Endothelial cell of umbilical vein (primary cell): ENCODE data around the gene TOMM40L. TPM values are rescaled to one million over a fixed set of nuclear protein-coding genes. Genes with fewer than 3 reads are reported as not detected.

Experiments used
- Bru-seq: library from RNA; stranded (reverse); fragments of 400-500 nt; gene quantifications from one replicate; lab custom pipeline; 2021; lab: Mats Ljungman, UMichigan
- BruChase-seq, 2 experiments: library from RNA; stranded (reverse); fragments of 400-500 nt; gene quantifications; one replicate each; lab custom pipeline; 2021; lab: Mats Ljungman, UMichigan
- BruUV-seq: library from RNA; stranded (reverse); fragments of 400-500 nt; replicated peaks from 2 replicates; lab custom pipeline; 2021; lab: Mats Ljungman, UMichigan
- CTCF ChIA-PET: fragments of 300-600, 350-600 bp; sonication (Branson Sonifier 250); formaldehyde crosslinking; loops from one replicate; lab custom pipeline; 2021; ENCODE audit warnings: antibody characterized with exemption, inconsistent platforms; lab: Charles Lee
- POLR2A ChIA-PET: fragments of 300-600, 350-600 bp; sonication (Branson Sonifier 250); formaldehyde crosslinking; loops from one replicate; lab custom pipeline; 2021; ENCODE audit warnings: antibody characterized with exemption, inconsistent platforms; lab: Charles Lee
- DNase-seq: peaks from one replicate; pipeline ENCODE4 v3.0.0-alpha.2; 2011; ENCODE audit warnings: low read depth, low spot score
- FAIRE-seq: peaks from 2 replicates; lab custom pipeline; 2011; peaks lifted over from hg19 to GRCh38; lab: Jason Lieb, UNC
- H2AFZ ChIP-seq: 2 replicates; pipeline ENCODE4 v1.6.0; 2012; ENCODE audit warnings: low read depth, low read length, control low read depth, inconsistent platforms
- H3K27ac ChIP-seq: 2 replicates; pipeline ENCODE4 v1.5.1; 2011; ENCODE audit warnings: low read depth, mild to moderate bottlenecking, control low read depth, low read length, moderate library complexity; ENCODE audit not compliant: insufficient read depth
- H3K27me3 ChIP-seq, 2 experiments: 2 replicates each; pipeline versions ENCODE4 v1.6.0 to v1.6.1; 2011; ENCODE audit warnings: low read length in 2 of 2, mixed read lengths in 1 of 2; ENCODE audit not compliant: control insufficient read depth in 2 of 2, insufficient read depth in 2 of 2
- H3K36me3 ChIP-seq, 2 experiments: 2 replicates in 1 of 2; 3 replicates in 1 of 2; pipeline ENCODE4 v1.5.1; 2011; ENCODE audit warnings: low read length in 2 of 2, mild to moderate bottlenecking in 1 of 2, moderate library complexity in 1 of 2; ENCODE audit not compliant: control insufficient read depth in 2 of 2, insufficient read depth in 2 of 2; ENCODE audit errors: extremely low read depth in 1 of 2
- H3K4me1 ChIP-seq: 3 replicates; pipeline ENCODE4 v1.5.1; 2011; ENCODE audit warnings: mild to moderate bottlenecking, low read length; ENCODE audit not compliant: control insufficient read depth, insufficient read depth; ENCODE audit errors: extremely low read depth
- H3K4me2 ChIP-seq: 2 replicates; pipeline ENCODE4 v1.6.1; 2011; ENCODE audit warnings: low read length, control low read depth, mixed read lengths; ENCODE audit not compliant: insufficient read depth
- H3K4me3 ChIP-seq, 3 experiments: fragments of 200-600 bp in 1 of 3; sonication (generic), shearing (Covaris generic) in 1 of 3; replicated peaks in 1 of 3; 2 replicates each; pipeline ENCODE4 v1.5.1; 2011 to 2016; ENCODE audit warnings: control low read depth in 3 of 3, low read length in 3 of 3, mild to moderate bottlenecking in 2 of 3, inconsistent platforms in 1 of 3, low read depth in 1 of 3, moderate library complexity in 1 of 3; ENCODE audit not compliant: insufficient read depth in 1 of 3
- H3K79me2 ChIP-seq: 2 replicates; pipeline ENCODE4 v1.6.0; 2012; ENCODE audit warnings: low read length, inconsistent platforms; ENCODE audit not compliant: control insufficient read depth, insufficient read depth
- H3K9ac ChIP-seq: replicated peaks from 2 replicates; pipeline ENCODE3; 2011; ENCODE audit warnings: low read length, control low read depth; ENCODE audit not compliant: insufficient read depth; ENCODE audit errors: extremely low read depth
- H3K9me1 ChIP-seq: replicated peaks from 3 replicates; pipeline ENCODE4 v1.6.0; 2011; ENCODE audit warnings: mild to moderate bottlenecking, low read length; ENCODE audit not compliant: control insufficient read depth, insufficient read depth; ENCODE audit errors: extremely low read depth
- H3K9me3 ChIP-seq: replicated peaks from 2 replicates; pipeline ENCODE4 v1.5.1; 2012; ENCODE audit warnings: low read length, inconsistent platforms; ENCODE audit not compliant: control insufficient read depth, insufficient read depth
- H4K20me1 ChIP-seq: replicated peaks from 2 replicates; pipeline ENCODE3; 2011; ENCODE audit warnings: mild to moderate bottlenecking, low read length; ENCODE audit not compliant: control insufficient read depth, insufficient read depth; ENCODE audit errors: extremely low read depth
- EZH2 ChIP-seq: IDR thresholded peaks from 2 replicates; pipeline ENCODE4 v1.6.1; 2012; ENCODE audit warnings: borderline replicate concordance, low read depth, mild to moderate bottlenecking, moderate library complexity, low read length, inconsistent platforms; ENCODE audit not compliant: severe bottlenecking
- FOS ChIP-seq: IDR thresholded peaks from 2 replicates; pipeline ENCODE4 v1.6.1; 2011; ENCODE audit warnings: mild to moderate bottlenecking, low read length, moderate library complexity, borderline replicate concordance; ENCODE audit not compliant: insufficient read depth
- GATA2 ChIP-seq: IDR thresholded peaks from 2 replicates; pipeline ENCODE4 v1.7.0; 2011; ENCODE audit warnings: low read depth, mild to moderate bottlenecking, moderate library complexity, mixed read lengths, low read length; ENCODE audit not compliant: insufficient read length, insufficient read depth
- JUN ChIP-seq: IDR thresholded peaks from 2 replicates; pipeline ENCODE4 v1.6.1; 2011; ENCODE audit warnings: borderline replicate concordance, low read depth; ENCODE audit not compliant: insufficient read length, insufficient read depth
- MYC ChIP-seq: IDR thresholded peaks from one replicate; pipeline ENCODE4 v1.6.1; 2011; ENCODE audit warnings: mild to moderate bottlenecking, low read depth, low read length
- POLR2A ChIP-seq: IDR thresholded peaks from 2 replicates; pipeline ENCODE4 v1.6.1; 2012; ENCODE audit warnings: low read depth, mild to moderate bottlenecking, control low read depth, low read length
- POLR2AphosphoS5 ChIP-seq: IDR thresholded peaks from 2 replicates; pipeline ENCODE4 v1.6.1; 2012; ENCODE audit warnings: low read depth, mild to moderate bottlenecking, control low read depth, low read length, moderate library complexity; ENCODE audit not compliant: insufficient read depth
- dilution Hi-C: fragments of 300-500 bp; cut with MboI; formaldehyde crosslinking; loops from one replicate; pipeline ENCODE4 v1.15.0; 2019; ENCODE audit warnings: low sequenced_read_pairs; ENCODE audit not compliant: extremely low pct_ligation_motif_present
- intact Hi-C: fragments of 100-400 bp; cut with micrococcal nuclease; formaldehyde crosslinking; loops from one replicate; pipeline ENCODE4 v1.10.0; 2022
- long read RNA-seq: library from polyadenylated mRNA; stranded (forward); transcript quantifications from one replicate; pipeline ENCODE4 v2.0.0, GENCODE V29; 2021
- polyA minus RNA-seq, 3 experiments: library from RNA; depleted of rRNA, polyadenylated mRNA; stranded (reverse); fragments of >200 nt; gene quantifications; 1 replicate in 1 of 3; 2 replicates in 2 of 3; pipeline ENCODE4 v1.2.3, GENCODE V29; 2011
- polyA plus RNA-seq, 4 experiments: library from polyadenylated mRNA; depleted of rRNA in 3 of 4; stranded (reverse) in 3 of 4; unstranded in 1 of 4; fragments of >200 nt; gene quantifications; 2 replicates each; pipeline versions ENCODE4 v1.2.1 to v1.2.3, GENCODE V29; 2011 to 2012; ENCODE audit warnings: missing spikeins in 1 of 4
- total RNA-seq: library from RNA; stranded (reverse); gene quantifications from 2 replicates; pipeline ENCODE4 v1.2.3, GENCODE V29; 2021
- TF ChIP-seq, protein P1 (sequence below): IDR thresholded peaks from 2 replicates; pipeline ENCODE4 v1.6.1; 2011; ENCODE audit not compliant: insufficient read depth, insufficient read length
- TF ChIP-seq, protein P2 (sequence below), 2 donors: IDR thresholded peaks; 1 replicate in 1 of 2; 2 replicates in 1 of 2; pipeline ENCODE4 v1.5.1; 2011; ENCODE audit warnings: low read length in 2 of 2, mild to moderate bottlenecking in 2 of 2, moderate library complexity in 2 of 2, control low read depth in 1 of 2, inconsistent platforms in 1 of 2, low read depth in 1 of 2; ENCODE audit not compliant: insufficient read depth in 1 of 2; ENCODE audit errors: extremely low read depth in 1 of 2

Gene TOMM40L
- total RNA-seq (18.7 TPM in 2 replicates), polyA plus RNA-seq (18.6 and 19.6 TPM in 2 replicates), polyA minus RNA-seq (30.8 and 38.6 TPM in 2 replicates), Bru-seq, nascent RNA (percentile 66 among the genes with signal in this experiment), BruChase-seq, experiment 1, labeled RNA remaining after a 6-hour chase (percentile 69 among the genes with signal in this experiment), BruChase-seq, experiment 2, labeled RNA remaining after a 2-hour chase (percentile 72 among the genes with signal in this experiment)
- 19.4 and 20.2 TPM in 2 replicates for polyA plus RNA-seq (2011; cell fraction: cytosol; rRNA removed)
- 31.0 and 35.5 TPM in 2 replicates for polyA plus RNA-seq (2011; cell fraction: nucleus; rRNA removed)
- 13.7 and 16.6 TPM in 2 replicates for polyA plus RNA-seq (2012)
- polyA minus RNA-seq (2011; cell fraction: cytosol; rRNA and poly(A)+ RNA removed): 10.9 TPM
- 12.7 and 27.4 TPM in 2 replicates for polyA minus RNA-seq (2011; cell fraction: nucleus; rRNA and poly(A)+ RNA removed)
- long read RNA-seq, transcript TOMM40L-202 (10 exons, 2,708 nt): major isoform, 14 of 24 reads
- long read RNA-seq, partial matches to known transcripts: 2 of 24 reads
- long read RNA-seq, other reads (novel, unspliced or antisense): 8 of 24 reads

DNA sequence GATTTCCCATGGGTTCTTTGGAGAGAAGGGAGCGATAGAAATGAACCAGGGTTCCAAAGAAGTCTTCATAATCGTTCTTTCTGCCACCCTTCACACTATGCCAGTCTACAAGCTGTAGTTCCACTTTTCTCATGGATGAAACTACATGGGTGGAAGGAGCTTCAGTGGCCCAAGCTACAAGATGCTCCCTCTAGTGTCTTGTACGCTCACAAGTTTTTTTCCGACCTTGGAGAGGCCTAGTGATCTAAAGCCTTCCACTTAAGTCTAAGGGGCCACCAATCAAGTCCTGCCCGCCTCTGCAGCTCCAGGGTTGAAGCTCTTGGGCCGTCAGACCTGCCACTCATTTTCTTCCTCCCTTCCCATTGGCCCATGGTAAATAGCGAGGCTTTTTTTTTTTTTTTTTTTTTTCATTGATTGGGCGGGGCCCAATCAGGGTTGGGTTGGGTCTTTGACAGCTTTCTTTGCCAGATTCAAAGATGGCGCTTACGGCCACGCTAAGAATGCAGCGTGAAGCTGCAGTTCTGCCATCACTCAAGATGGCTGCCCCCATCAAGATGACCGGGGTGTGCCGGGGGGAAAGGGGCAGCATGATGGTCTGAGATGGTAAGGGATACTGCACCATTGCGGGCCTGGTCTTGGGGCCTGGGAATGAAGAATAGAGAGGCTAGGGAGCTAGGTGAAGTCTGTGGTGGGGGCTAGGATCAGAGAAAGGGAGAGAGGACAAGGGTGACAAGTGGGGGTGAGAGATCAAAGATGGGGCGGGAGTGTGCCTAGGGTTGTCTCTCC, at the start of gene TOMM40L:
TSS of gene TOMM40L (plus strand) at position 527 of the 786 bp plus-strand sequence. CDS start 430 bp downstream, outside the sequence.
- Histone ChIP-seq H3K27me3 (no peaks in the 10 kb centered on the region), H3K9me1 (no peaks in the 10 kb centered on the region), H3K4me1 (peaks cover 18% of the 10 kb centered on the region), H3K4me3 (peak within 1 kb of the TSS; percentile 43 to 83 (median 59)), H3K4me2 (peak within 1 kb of the TSS; percentile 80), H3K9ac (peak within 1 kb of the TSS; percentile 71), H3K9me3 (no peaks in the 10 kb centered on the region), H3K36me3 (peaks cover 10% of the 10 kb centered on the region in 2 experiments), H3K79me2 (no peaks in the 10 kb centered on the region), H2AFZ (peak within 1 kb of the TSS; percentile 79), H4K20me1 (no peaks in the 10 kb centered on the region), H3K27ac (peak within 1 kb of the TSS; percentile 31)
- no TSS peak for BruUV-seq
- peak; percentile 36 for TF ChIP-seq POLR2A
- no peak for TF ChIP-seq EZH2
- TF ChIP-seq, protein P1, sequence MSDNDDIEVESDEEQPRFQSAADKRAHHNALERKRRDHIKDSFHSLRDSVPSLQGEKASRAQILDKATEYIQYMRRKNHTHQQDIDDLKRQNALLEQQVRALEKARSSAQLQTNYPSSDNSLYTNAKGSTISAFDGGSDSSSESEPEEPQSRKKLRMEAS: no peak
- TF ChIP-seq, protein P2, sequence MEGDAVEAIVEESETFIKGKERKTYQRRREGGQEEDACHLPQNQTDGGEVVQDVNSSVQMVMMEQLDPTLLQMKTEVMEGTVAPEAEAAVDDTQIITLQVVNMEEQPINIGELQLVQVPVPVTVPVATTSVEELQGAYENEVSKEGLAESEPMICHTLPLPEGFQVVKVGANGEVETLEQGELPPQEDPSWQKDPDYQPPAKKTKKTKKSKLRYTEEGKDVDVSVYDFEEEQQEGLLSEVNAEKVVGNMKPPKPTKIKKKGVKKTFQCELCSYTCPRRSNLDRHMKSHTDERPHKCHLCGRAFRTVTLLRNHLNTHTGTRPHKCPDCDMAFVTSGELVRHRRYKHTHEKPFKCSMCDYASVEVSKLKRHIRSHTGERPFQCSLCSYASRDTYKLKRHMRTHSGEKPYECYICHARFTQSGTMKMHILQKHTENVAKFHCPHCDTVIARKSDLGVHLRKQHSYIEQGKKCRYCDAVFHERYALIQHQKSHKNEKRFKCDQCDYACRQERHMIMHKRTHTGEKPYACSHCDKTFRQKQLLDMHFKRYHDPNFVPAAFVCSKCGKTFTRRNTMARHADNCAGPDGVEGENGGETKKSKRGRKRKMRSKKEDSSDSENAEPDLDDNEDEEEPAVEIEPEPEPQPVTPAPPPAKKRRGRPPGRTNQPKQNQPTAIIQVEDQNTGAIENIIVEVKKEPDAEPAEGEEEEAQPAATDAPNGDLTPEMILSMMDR (IDR thresholded peaks at IDR 0.05; ENCODE audit: extremely low read depth in 1 of 2, insufficient read depth in 1 of 2, low read depth in 1 of 2, low read length in 2 of 2): peak; percentile 55 to 57
- no peak for TF ChIP-seq POLR2AphosphoS5
- TF ChIP-seq MYC: no peak
- no peak for TF ChIP-seq JUN
- no peak for TF ChIP-seq FOS
- TF ChIP-seq GATA2: no peak
- DNase-seq (peak; percentile 99), FAIRE-seq (peak; percentile 100)
- ChIA-PET POLR2A (interaction anchor here (0.6 to 1.4 kb wide), 8 partner anchors 9 to 163 kb away, joined by 3 to 15 read pairs (median 4); partner anchors contain the start of genes NDUFS2 and PPOX), CTCF (interaction anchor here (0.6 to 6.9 kb wide), 29 partner anchors 10 to 262 kb away, joined by 3 to 156 read pairs (median 7); partner anchors contain the start of genes ADAMTS4, B4GALT3, CFAP126 and FCER1G)
- intact Hi-C loops (loop anchor here (1.0 to 2.0 kb wide), 4 partner anchors 15 to 41 kb away; partner anchors contain the start of gene NDUFS2), dilution Hi-C loops (no loop called here)
